HG03460 (cell line): ENCODE data around the gene INTS6.

Experiments used
- ATAC-seq: cut with Tn5 transposase; IDR thresholded peaks from one replicate; pipeline ENCODE4 v1.9.1; 2021; ENCODE audit not compliant: unreplicated experiment

The INTS6 gene, protein sequence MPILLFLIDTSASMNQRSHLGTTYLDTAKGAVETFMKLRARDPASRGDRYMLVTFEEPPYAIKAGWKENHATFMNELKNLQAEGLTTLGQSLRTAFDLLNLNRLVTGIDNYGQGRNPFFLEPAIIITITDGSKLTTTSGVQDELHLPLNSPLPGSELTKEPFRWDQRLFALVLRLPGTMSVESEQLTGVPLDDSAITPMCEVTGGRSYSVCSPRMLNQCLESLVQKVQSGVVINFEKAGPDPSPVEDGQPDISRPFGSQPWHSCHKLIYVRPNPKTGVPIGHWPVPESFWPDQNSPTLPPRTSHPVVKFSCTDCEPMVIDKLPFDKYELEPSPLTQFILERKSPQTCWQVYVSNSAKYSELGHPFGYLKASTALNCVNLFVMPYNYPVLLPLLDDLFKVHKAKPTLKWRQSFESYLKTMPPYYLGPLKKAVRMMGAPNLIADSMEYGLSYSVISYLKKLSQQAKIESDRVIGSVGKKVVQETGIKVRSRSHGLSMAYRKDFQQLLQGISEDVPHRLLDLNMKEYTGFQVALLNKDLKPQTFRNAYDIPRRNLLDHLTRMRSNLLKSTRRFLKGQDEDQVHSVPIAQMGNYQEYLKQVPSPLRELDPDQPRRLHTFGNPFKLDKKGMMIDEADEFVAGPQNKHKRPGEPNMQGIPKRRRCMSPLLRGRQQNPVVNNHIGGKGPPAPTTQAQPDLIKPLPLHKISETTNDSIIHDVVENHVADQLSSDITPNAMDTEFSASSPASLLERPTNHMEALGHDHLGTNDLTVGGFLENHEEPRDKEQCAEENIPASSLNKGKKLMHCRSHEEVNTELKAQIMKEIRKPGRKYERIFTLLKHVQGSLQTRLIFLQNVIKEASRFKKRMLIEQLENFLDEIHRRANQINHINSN

DNA sequence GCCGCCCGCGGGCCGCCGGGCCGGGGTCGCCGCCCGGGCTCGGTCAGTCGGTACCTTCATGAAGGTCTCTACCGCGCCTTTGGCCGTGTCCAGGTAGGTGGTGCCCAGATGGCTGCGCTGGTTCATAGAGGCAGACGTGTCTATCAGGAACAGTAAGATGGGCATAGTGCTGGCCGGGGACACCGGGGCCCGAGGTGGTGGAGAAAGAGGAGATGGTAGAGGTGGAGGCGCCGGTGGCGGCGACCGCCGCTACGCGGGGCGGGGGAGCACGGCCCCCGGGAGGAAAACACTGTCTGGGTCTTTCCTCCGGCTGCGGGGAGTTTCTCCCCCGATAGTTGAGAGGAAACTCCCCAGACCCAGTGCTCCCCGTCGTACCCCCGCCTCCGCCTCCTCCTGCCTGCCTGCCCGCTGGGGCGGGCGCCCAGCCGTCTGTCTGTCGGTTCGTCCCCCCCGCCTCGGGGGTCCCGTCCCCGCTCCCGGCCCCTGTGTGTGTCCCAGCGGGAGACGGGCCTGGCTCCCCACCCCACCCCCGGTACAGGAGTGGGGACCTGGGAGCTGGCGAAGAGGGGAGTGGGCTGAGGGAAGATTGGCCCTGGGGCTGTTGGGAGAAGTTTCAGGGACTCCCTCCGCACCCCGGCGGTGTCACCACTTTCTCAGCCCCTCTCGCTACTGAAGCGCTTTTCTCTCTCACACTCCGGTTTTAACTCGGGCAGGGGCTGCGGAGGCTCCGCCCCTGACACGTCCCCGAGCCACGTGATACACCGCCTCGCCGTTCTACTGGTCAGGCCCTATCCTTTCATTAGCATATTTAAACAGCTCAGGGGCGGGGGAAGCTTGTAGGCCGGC, at the start of gene INTS6:
INTS6 (minus strand) TSS at position 676 of the 846 bp plus-strand sequence; CDS start at position 165, 511 bp downstream.
- peak; percentile 70 for ATAC-seq

DNA sequence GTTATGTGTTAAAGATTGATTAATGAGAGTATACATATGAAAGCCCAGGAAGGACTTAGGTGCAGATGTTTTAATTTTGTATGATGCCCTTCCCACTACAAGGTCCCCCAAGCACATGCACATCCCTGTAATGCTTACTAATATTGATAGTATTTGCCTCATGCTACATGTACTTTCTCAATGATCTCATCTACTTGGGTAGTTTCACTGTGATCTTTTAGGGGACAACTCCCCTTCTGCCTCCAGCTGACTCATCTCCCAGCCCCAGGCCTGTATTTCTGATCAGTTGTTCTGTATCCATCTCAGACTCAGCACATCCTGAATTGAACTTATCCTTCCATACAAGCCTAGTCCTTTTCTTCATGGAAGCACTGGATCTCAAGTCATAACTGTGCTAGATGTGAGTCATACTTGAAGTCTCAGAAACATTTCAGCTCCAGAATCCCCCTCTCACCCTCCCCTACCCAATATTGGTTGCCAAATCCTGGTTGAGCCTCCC, 49.4 kb upstream of the INTS6 start:
- ATAC-seq, result peak; percentile 94

DNA sequence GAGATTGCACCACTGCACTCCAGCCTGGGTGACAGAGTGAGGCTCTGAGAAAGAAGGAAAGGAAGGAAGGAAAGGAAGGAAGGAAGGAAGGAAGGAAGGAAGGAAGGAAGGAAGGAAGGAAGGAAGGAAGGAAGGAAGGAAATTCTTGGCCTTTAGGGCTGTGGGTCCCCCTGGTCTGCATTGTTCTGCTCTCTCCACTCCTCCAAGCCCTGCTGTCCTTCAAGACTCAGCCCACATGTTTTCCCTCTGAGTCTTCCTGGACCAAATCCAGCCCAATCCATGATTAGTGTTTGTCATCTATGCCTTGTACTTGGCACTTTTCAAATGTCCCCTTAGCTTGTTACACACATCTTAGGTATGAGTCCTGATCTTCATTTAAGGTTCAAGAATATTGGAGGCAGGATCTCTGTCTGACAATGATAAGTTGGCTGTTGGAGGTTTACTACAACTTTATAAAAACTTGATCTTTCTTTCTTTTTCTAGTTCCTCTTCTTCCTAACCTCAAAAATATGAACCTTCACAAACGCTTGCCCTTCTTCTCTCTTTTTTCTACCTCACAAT, 48.8 kb upstream of the INTS6 start:
- no peak for ATAC-seq

DNA sequence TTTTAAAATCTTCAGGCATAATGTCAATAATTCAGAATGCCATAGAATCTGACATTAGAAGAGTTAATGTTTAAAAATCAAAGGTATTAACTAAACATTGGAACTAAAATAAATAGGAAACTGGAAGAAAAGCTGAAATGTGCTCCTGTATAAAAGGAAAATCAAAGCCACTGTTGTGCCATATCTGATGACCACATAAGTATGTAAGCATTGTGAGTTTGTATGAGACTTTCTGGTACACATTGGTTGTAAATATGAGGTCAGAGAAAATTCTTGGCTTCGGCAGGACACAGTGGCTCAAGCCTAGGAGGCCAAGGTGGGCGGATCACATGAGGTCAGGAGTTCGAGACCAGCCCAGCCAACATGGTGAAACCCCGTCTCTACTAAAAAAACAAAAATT, 48.3 kb upstream of the INTS6 start:
- ATAC-seq, result no peak

DNA sequence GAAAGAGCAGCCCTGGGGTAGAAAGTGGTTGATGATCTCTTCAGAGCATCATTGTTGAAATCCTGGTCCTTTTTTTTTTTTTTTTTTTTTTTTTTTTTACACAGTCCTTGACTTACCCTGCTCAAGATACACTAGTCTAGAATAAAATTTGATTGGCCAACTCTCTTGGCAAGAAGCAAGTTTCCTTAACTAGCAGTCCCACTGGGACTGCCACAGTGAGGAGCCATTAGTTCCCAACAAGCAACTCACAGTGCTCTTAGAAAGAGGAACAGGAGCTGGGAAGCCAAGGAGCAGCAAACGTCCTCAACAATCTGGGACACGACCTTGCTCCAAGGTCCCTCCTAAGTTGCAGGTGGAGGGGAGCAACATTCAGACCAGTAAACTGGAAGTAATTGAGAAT, 47.9 kb upstream of the INTS6 start:
- no peak for ATAC-seq

DNA sequence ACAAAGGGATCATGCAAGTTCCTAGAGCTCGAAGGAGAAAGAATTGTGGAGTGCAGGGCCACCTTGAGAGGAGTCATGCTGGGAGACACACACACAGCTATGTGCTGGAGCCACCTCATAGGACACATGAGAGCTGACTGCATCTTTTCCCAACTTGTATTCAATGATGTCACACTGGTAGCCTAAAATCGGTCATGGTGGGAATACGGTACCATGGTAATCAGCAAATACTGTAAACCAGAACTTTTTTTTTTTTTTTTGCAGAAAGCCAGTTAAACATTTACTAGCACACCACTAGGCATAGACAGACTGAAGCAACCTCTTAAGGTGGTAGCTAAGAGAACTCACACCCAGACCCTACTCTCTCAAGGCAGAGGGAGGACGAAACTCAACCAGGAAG, 47.0 kb upstream of the INTS6 start:
- ATAC-seq, result no peak

DNA sequence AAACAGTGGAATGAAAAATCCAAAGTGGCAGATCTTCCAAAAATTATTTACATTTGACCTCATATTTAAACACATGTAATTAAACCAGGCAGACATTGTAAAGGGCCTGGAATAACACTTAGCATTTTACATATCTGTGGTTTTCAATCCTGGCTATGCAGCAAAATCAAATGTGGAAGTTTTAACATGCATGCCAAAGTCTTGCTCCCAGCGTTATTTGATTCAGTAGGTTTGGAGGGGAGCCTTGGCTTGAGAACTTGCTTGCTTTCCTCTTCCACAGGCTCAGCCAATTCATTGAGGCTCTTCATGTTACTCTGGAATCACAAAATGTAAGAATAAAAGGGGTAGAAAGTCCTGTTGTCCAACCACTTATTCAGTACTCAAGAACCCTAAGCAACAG, 42.5 kb upstream of the INTS6 start:
- no peak for ATAC-seq

DNA sequence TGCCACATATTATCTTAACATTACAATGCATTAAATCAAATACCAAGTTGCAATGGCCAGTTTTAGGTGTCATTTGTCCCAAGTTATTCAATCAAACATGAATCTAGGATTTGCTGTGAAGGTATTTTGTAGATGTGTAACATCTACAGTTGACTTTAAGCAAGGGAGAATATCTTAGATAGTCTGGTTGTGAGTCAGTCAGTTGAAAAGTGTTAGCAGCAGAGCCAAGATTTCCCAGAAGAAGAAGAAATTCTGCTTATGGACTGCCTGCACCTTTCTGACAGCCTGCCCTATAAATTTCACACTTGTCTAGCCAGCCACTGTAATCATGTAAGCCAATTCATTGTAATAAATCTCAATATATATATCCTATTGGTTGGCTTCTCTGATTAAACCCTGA, 41.3 kb upstream of the INTS6 start:
- ATAC-seq, result no peak

DNA sequence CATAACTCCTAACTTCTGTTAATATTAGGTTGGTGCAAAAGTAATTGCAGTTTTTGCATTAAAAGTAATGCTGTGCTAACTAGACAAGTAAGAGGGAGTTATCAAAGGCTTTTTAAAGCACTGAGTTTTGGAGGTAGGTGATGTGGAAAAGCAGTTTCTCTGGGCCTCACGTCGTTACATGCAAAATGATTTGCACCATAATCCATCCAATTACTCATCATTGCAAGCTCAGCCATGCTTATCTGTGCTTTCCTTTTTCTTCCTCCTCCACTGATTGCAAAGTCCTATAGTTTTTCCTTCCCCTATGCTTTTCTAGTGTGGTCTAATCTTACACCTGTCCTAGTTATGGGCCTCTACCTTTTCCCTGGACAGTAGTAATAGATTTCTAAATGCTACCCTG, 35.4 kb upstream of the INTS6 start:
- ATAC-seq, result no peak

DNA sequence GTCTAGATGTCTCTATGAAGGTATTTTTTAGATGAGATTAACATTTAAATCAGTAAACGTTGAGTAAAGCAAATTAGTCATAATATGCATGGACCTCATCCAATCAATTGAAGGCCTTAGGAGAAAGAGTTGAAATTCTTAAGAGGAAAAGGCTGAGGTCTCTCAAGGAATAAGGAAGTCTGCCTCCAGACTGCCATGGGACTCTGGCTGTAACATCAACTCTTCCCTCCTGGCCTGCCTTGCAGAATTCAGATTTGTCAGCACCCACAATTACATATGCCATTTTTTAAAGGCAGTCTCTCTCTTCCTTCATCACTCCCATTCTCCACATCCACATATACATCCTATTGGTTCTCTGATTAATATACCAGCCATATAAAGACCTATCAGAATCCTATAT, 28.8 kb upstream of the INTS6 start:
- ATAC-seq, result no peak

DNA sequence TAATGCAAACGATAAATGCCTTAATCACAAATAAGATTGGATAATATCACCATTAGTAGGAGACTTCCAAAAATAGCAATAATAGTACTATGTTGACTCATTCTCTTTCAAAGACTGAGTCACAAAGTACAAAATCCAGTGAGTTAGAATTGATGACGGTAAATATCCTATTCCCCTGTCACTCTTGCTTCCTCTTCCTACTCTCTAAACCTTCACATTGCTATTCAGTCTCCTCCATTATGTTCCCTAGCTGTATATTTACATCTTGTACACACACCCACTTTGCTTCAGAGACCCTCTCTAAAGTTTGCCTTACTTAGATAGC, 26.3 kb upstream of the INTS6 start:
- no peak for ATAC-seq

DNA sequence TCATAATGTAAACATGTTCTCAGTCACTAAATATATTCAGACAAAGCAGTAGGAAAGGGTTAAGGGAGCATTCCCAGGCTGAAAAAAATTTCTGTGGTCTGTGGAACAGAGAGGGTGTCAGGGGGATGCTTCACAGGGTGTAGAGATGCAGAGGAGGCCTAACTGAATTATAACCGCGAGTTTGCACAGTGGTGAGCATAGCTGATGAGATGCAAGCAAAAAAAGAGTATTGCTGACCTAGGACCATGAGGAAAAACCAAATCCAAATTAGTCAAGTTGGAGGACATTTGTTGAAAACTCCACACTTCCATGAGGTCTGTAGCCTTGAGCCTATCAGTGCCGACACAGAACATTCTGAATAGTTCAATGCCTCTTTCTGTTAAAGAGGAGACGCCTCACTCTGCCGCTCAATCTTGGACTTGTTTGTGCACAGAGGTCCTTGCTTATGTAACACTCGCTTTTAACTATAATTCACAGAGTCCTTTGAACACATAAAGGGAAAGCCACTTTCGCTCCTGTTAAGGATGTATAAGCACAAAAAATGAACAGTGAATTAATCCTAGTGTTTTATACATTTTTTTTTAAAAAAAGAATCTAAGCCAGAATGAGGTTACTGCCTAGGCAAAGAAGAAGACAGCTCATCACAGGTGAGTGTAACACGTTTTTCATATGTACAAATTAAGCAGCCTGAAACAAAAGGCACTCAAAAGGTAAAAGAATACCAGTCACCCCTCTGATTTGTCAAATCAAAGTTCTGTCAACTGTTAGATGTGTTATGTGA, 25.8 kb upstream of the INTS6 start:
- no peak for ATAC-seq

DNA sequence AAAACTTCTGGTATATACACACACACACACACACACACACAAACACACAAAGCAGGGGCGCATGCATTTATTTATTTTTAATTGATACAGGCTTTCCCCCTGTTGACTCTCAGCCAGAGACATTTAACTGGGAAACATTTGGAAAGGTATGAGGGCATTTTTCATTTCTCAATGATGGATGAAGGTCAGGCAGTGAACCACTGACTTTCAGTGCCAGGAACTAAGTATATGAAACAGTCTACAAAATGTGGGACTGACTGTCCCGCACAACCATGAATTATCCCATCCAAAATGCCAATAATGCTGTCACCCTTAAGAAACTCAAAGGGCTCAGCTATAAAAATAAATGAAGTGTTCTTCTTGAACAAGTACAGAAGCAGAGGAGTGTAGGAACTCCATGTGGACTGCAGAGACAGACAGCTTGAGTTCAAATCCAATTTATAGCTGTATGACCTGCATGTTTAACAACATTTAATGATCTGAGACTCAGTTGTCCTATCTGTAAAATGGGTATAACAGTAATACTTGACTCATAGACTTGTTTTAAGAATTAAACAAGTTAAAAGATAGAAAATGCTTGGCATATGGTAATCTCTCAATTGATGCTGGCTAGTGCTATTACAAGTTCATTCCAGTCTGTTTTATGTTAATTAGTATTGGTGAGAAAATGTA, 25.0 kb upstream of the INTS6 start:
- no peak for ATAC-seq

DNA sequence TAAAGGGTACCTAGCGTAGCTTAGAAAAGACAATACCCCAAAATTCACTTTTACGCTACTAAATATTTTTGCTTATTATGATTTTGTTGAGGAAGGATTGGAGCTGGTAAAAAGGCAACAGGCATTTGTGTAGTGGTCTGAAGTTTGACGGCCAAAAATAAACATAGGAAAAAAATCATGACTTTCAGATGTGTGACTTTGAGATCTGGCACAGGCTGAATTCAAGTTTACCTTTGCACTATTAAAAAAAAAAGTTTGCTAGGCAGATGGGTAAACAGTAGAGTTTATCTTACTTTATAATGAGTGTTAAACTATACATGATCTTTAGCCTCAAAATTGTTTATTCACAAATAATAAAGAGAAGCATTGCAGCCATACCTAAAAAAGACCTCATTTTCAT, 24.3 kb upstream of the INTS6 start:
- no peak for ATAC-seq

DNA sequence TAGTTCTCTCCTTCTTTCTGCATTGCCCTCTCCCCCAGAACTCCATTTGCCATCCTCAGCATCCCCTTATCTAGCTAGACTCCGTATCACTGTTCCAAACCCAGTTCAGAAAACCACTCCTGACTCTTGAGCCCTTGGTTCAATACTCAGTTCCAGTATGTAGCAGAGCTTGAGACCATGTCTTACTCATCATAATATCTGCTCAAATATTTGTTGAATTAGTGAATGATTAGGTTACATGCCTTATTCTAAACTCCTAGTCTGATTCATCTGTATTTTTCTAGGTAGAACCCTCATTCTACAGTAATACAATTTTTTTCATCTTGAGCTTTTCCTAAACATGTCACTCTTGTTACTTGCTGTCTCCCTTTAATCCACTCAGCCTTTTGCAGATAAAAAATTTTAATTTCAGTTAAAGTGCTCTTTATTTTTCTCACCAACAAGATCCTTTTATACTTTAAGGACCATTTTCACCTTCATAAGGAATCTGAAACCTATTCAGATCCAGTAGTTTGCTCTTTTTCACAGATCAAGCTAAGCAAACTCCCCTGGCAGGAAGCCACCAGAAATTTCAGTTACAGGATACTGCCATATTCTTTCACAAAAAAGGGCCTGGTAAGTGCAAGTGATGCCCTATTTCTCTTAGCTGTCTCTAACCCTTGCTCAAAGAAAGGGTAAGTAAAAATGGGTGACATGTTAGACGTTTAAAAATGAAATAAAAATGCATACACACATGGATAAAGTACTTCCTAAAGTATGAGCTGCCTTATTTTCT, 23.1 kb upstream of the INTS6 start:
- ATAC-seq, result no peak

DNA sequence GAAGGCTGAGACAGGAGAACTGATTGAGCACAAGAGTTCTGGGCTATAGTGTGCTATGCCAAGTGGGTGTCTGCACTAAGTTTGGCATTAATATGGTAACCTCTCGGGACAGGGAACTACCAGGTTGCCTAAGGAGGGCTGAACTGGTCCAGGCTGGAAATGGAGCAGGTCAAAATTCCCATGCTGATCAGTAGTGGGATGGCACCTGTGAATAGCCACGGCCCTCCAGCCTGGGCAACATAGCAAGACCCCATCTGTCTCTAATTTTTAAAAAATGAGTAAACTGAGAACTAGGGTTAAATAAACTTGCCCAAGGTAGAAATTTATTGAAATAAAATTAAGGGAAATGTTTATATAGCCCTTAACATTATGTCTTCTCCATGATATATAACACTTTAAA, 17.0 kb upstream of the INTS6 start:
- no peak for ATAC-seq

DNA sequence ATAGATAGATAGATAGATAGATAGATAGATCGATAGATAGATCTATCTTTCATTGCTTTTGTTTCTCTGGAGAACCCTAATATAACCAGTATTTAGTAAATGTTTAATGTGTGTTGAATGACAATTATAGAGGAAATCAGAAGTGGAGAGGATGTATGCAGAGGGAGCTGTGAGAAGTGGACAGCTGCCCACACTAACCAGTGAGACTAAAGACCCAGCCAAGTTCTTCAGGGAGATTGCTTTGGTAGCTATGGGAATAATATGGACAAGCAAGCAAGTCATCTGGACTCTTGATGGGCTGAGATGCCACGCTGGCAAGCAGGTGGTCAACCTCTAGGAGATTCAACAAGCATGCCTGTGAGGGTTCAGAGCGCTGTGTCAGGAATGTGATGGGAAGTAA, 14.9 kb upstream of the INTS6 start:
- ATAC-seq, result no peak

DNA sequence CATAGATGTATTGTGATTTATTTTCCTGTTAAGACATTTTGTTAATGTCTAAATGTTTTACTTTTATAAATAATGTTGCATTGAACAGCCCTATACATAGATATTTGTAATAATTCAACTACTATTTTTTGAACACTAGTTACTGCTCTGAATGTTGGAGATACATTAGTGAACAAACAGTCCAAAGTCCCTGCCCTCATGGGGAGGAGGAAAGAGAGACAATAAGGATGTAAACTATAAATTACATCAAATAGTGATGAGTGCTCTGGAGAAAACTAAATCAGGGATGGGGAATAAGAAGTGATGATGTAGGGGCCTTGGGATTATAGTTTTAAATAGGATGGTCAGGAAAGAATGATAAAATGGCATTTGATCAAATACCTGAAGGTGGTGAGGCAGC, 12.3 kb upstream of the INTS6 start:
- no peak for ATAC-seq
